ENCODE data around the gene TCEANC2.
A peak's percentile ranks its signal among the peaks of the same experiment; 100 is the strongest.

TCEANC2 gene

GRCh38 chr1:54120018-54120697 is 66.8 kb downstream of the TCEANC2 start:
- Histone ChIP-seq H3K36me3 (no peaks in the 10 kb centered on the region), H3K4me3 (no peak overlapping the region), H3K9me3 (no peaks in the 10 kb centered on the region), H3K27me3 (peaks cover 0 to 6% of the 10 kb centered on the region in 2 donors), H3K27ac (no peak overlapping the region), H3K4me1 (peaks cover 0 to 13% (median 6%) of the 10 kb centered on the region in 4 donors)
- DNase-seq: no peak
- intact Hi-C loops (cut with DNase I; ENCODE audit: low total_unique reads): loop anchor here (2.0 to 10.0 kb wide), 3 partner anchors 115 to 369 kb away; partner anchors contain the start of gene SSBP3
- TF ChIP-seq, protein P1, sequence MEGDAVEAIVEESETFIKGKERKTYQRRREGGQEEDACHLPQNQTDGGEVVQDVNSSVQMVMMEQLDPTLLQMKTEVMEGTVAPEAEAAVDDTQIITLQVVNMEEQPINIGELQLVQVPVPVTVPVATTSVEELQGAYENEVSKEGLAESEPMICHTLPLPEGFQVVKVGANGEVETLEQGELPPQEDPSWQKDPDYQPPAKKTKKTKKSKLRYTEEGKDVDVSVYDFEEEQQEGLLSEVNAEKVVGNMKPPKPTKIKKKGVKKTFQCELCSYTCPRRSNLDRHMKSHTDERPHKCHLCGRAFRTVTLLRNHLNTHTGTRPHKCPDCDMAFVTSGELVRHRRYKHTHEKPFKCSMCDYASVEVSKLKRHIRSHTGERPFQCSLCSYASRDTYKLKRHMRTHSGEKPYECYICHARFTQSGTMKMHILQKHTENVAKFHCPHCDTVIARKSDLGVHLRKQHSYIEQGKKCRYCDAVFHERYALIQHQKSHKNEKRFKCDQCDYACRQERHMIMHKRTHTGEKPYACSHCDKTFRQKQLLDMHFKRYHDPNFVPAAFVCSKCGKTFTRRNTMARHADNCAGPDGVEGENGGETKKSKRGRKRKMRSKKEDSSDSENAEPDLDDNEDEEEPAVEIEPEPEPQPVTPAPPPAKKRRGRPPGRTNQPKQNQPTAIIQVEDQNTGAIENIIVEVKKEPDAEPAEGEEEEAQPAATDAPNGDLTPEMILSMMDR (IDR thresholded peaks at IDR 0.05): no peak

GRCh38 chr1:54120698-54121481 is 67.5 kb downstream of the TCEANC2 start:
- TF ChIP-seq, protein P1 (IDR thresholded peaks at IDR 0.05): no peak
- Histone ChIP-seq H3K27me3 (peaks cover 0 to 6% of the 10 kb centered on the region in 2 donors), H3K36me3 (no peaks in the 10 kb centered on the region), H3K27ac (no peak overlapping the region), H3K9me3 (no peaks in the 10 kb centered on the region), H3K4me3 (peak overlapping the region; percentile 10 to 38), H3K4me1 (peaks cover 0 to 13% (median 6%) of the 10 kb centered on the region in 4 donors)
- intact Hi-C loops (cut with DNase I; ENCODE audit: low total_unique reads): loop anchor here (2.0 to 10.0 kb wide), 3 partner anchors 114 to 368 kb away; partner anchors contain the start of gene SSBP3
- no peak for DNase-seq

DNA sequence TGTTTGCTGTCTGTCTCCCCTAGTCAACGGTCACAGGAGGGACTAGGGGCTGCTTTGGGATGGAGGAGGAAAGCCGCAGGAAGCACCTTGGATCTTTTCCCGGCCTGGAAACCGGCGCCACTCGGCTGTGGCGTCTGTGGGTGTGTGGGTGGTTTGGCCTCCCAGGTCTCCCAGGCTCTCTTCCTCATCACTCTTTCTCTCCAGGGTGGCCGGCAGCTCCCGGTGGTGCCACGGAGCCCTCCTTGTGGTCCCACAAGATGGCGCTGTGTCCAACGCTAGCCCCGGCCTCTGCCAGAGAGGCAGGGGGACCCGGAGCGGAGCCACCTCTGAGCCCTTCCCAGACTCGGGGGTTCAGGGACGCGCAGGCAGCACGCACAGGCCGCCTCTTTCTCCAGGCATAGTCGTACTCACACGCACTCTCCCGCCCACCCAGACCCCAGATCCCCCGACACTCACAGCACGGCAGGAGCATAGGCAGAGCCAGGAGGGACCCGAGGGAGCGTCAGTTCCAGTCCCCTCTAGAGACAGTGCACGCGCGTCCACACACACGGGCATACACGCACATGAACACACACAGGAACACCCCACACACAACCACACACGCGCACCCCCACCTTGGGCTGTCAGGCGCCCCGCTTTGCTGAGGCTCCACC is 68.2 kb downstream of the TCEANC2 start:
- intact Hi-C loops (cut with DNase I; ENCODE audit: low total_unique reads): loop anchor here (2.0 to 10.0 kb wide), 3 partner anchors 113 to 367 kb away; partner anchors contain the start of gene SSBP3
- TF ChIP-seq, protein P1 (IDR thresholded peaks at IDR 0.05): peak; percentile 76 to 79
- no peaks in the 10 kb centered on the region for H3K9me3 ChIP-seq
- peak overlapping the region; percentile 10 to 38 for H3K4me3 ChIP-seq
- H3K36me3 ChIP-seq: no peaks in the 10 kb centered on the region
- DNase-seq: peak; percentile 66 to 85
- H3K27ac ChIP-seq: peak overlapping the region in 1 of 2 donors; percentile 5
- H3K27me3 ChIP-seq: peaks cover 0 to 6% of the 10 kb centered on the region in 2 donors
- H3K4me1 ChIP-seq: peaks cover 0 to 13% (median 6%) of the 10 kb centered on the region in 4 donors

- Histone ChIP-seq H3K4me3 (peak overlapping the region in 1 of 2 donors; percentile 38), H3K36me3 (no peaks in the 10 kb centered on the region), H3K9me3 (no peaks in the 10 kb centered on the region), H3K4me1 (peaks cover 0 to 13% (median 6%) of the 10 kb centered on the region in 4 donors), H3K27me3 (peaks cover 0 to 6% of the 10 kb centered on the region in 2 donors), H3K27ac (peak overlapping the region in 1 of 2 donors; percentile 5)
- TF ChIP-seq, protein P1 (IDR thresholded peaks at IDR 0.05): no peak
- no peak for DNase-seq
- intact Hi-C loops (cut with DNase I; ENCODE audit: low total_unique reads): loop anchor here (5.0 to 10.0 kb wide), 2 partner anchors 113 to 285 kb away; partner anchors contain the start of gene SSBP3
These were observed 68.8 kb downstream of the TCEANC2 start for GRCh38 chr1:54122135-54122751.

GRCh38 chr1:54122992-54123391 is 69.6 kb downstream of the TCEANC2 start:
- Histone ChIP-seq H3K4me1 (peaks cover 0 to 13% (median 6%) of the 10 kb centered on the region in 4 donors), H3K9me3 (no peaks in the 10 kb centered on the region), H3K4me3 (no peak overlapping the region), H3K27me3 (peaks cover 0 to 2% of the 10 kb centered on the region in 2 donors), H3K36me3 (no peaks in the 10 kb centered on the region), H3K27ac (no peak overlapping the region)
- TF ChIP-seq, protein P1 (IDR thresholded peaks at IDR 0.05): no peak
- no peak for DNase-seq
- intact Hi-C loops (cut with DNase I; ENCODE audit: low total_unique reads): loop anchor here (5.0 to 10.0 kb wide), 2 partner anchors 112 to 284 kb away; partner anchors contain the start of gene SSBP3

Data from tibial artery (tissue), 4 donors.